GM18502 (cell line): ENCODE measurements around the gene SERPINF2.
"Not testable (repeated sequence)": the region's sequence is repeated elsewhere in the genome, so short reads cannot be mapped to it uniquely, and the experiment has no call there.

ENCODE experiments used
- ATAC-seq: cut with Tn5 transposase; IDR thresholded peaks from one replicate; pipeline ENCODE4 v1.9.1; 2021; ENCODE audit warnings: mild to moderate bottlenecking; ENCODE audit not compliant: unreplicated experiment, poor library complexity

Gene SERPINF2

DNA sequence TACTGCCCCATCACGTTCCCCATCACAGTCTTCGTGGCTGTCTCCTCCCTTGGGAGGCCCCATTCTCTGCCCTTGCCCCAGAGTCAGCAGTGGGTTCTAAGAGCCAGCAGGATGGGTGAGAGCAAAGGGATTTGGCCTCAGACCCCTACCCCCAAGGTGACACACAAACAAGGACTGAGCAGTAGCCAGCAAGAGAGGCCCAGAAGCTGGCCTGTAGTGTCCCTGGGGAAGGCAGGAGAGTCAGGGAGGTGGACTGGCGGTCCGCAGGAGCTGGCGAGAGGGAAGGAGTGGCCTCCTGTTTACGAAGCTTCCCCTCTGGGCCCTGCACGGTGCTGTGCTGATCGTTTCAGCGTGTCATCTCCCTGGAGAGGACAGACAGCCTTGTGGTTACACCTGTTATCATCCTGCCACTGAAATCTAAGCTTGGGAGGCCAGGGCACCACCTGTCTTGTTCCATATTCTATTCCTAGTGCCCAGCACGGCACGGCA lies 9.8 kb upstream of the SERPINF2 start:
- no peak for ATAC-seq

DNA sequence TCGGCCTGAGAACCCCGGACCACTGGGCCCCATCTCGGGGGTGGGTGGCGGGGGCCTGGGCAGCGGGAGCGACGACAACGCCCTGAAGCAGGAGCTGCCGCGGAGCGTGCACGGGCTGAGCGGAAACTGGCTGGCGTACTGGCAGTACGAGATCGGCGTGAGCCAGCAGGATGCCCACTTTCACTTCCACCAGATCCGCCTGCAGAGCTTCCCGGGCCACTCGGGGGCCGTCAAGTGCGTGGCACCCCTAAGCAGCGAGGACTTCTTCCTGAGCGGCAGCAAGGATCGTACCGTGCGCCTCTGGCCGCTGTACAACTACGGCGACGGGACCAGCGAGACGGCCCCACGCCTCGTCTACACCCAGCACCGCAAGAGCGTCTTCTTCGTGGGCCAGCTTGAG lies 8.9 kb upstream of the SERPINF2 start:
- no peak for ATAC-seq

GRCh38 chr17:1735418-1735817 lies 7.3 kb upstream of the SERPINF2 start:
- ATAC-seq: no peak

- no peak for ATAC-seq
These were observed 6.8 kb upstream of the SERPINF2 start for GRCh38 chr17:1735834-1736347.

DNA sequence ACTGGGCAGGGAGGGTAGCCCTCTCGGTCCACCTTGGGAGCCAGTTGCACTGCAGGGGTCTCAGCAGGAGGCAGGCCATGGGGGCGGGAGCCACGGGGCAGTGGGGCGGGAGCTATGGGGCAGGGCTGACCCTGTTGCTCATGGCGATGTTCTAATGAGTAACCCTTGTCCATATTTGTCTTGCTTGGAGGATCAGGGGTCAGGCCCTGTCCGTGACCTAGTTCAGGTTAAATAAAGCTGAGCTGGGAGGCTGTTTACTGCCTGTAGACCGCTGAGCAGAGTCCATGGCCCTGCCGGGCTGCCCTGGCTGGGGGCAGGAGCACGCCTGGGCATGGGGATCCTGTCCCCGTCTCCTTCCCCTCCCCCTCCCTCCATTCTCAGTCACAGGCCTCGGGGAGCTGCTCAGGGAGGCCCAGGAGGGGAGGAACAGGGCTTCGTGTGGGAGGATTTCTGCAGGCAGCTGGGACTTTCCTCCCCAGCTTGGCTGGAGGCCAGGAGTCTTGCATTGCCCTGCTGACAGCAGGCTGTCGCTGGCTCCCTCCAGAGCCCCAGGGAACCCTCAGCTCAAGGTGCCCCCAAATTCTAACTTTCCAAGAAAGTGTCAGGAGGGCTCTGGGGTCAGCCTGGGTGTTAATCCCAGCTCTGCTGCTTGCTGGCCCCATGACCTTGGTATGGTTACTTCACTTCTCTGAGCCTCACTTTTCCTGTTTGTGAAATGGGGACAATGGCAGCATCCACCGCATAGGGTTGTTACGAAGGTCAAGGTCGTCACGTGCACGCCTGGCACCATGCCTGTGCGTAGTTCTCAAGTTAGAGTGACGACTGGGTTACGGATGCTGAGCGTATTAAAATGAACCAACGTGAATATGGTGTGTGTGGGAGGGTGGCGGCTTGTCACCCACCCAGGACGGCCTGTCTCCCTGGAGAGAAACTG lies 6.1 kb upstream of the SERPINF2 start:
- ATAC-seq: no peak

DNA sequence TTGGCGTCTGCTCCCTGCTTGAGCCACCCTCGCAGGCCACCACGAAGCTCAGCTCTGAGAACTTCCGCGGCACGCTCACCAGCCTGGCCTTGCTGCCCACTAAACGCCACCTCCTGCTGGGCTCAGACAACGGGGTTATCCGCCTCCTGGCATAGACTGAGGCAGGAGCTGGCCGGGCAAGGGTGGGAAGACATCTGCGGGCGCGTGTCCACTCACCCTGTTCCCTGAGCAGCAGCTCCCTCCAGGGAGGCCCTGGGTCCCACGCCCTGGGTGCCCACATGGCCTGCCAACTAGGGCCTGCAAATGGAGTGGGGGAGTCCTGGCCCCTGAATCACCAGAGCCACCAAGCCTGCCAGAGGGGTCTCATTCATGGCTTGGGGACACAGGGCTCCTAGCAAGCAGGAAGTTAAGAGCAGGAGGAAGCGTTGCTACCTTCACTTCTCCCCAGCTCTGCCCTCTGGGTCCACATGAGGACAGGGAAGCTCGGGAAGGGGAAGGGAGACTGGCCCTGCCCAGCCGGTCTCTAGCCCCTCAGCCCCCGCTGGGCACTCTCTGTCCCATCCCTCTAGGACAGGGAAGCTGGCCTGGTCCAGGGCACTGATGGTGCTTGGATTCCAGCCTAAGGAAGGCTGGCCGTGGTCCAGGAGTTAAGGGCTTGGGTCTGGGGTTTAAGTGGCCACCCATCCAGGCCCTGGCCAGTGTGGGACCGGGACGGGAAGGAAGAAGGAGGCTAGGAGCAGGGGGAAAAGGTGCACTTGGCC lies 5.0 kb upstream of the SERPINF2 start:
- no peak for ATAC-seq

DNA sequence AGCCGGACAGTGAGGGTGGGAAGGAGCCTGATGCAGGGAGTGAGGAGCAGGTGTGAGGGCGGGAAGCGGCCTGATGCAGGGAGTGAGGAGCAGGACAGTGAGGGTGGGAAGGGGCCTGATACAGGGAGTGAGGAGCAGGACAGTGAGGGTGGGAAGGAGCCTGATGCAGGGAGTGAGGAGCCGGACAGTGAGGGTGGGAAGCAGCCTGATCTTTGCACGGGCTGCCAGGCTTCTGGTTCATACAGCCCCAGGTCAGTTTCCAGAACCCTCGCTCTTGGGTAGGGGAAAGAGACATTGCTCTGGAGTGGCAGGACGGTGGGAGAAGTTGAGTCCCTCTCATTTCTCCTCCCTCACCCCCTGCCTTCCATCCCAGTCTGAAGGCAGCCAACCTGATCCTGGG lies 772 bp upstream of the SERPINF2 start:
- not testable (repeated sequence) for ATAC-seq

DNA sequence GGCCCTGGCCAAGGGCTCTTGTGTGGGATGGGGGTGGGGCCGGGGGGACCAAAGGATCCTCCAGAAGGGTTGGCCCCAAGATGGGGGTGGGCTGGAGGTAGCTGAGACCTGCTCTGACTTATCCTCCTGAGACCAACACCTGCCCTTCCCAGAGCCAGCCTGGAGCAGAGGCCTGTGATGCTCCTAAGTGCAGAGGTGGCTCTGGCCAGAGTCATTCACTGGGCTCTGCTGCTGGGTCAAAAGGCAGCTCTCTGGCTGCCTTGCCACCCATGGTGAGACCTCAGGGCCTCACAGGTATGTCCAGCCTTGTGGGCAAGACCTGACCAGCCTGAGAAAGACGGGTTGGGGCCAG lies 393 bp downstream of the SERPINF2 start:
- ATAC-seq: no peak

DNA sequence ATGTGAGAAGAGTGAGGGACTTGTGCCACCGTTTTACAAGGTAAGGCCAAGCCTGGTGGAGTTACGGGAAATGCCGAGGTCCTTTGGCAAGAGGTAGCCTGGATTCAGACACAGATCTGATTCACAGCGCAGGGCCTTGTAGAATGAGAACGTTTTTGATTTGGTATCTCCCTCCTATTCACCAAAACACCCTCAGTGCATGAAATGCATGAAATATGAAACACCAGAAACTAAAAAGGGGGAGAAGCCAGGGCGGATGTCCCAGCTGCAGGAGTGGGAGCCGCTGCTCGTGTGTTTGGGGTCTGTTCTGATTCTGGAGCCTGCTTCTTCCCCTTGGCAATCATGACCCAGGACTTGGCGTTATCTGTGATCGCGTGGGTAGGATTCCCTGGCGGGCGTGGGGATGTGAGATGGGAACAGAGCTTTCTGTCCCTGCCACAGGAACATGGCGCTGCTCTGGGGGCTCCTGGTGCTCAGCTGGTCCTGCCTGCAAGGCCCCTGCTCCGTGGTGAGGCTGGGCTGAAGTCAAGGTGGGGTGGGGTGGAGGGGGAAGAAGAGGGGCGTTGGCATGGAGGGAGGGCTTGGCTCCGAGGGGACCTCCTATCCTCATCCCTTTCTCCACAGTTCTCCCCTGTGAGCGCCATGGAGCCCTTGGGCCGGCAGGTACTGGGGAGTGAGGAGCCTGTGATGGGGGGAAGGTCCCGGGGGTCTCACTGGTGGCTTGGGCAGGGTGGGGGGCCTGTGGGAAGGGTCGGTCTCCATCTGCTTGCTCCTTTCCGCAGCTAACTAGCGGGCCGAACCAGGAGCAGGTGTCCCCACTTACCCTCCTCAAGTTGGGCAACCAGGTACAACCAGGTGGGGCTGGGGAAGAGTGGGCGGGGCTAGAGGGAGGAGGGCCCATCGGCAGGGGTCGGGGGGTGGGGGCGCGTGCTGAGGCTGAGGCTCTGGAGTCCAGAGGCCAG lies 2.2 kb downstream of the SERPINF2 start:
- no peak for ATAC-seq

DNA sequence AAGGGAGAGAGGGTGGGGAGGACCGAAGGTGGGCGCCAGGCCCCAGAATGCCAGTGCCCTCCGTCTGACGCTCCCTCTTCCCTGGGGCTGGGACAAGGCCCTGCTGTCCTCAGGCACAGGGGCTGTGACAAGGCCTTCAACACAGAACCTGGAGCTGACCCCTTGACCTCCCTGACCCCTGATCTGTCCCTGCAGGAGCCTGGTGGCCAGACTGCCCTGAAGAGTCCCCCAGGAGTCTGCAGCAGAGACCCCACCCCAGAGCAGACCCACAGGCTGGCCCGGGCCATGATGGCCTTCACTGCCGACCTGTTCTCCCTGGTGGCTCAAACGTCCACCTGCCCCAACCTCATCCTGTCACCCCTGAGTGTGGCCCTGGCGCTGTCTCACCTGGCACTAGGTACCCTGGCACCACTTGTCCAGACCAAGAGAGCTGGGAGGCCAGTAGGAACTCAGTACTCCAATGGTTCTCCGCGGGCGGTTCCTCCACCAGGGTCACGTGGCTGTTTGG lies 2.9 kb downstream of the SERPINF2 start:
- no peak for ATAC-seq

GRCh38 chr17:1746975-1747543 lies 4.4 kb downstream of the SERPINF2 start:
- no peak for ATAC-seq

DNA sequence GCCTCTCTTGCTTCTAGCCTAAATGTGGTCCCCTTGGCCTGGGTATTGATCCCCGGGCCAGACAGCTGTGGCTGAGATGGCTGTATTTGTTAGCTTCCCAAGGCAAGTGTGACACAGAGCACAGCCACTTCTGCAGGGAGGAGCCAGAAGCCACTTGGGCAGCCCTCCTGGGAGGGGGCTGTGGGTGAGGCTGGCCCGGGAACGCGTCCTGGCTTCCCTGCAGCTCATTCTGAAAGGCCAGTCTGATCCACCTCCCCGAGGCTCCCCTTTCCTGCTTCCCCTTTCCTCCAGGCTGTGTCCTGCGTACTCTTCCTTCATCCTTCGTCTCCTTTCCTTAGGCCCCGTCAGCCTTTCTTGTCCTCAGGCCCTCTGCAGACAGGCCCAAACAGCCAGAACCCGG lies 8.0 kb downstream of the SERPINF2 start:
- no peak for ATAC-seq

- no peak for ATAC-seq
These were observed 10.0 kb downstream of the SERPINF2 start for GRCh38 chr17:1752425-1753262.

DNA sequence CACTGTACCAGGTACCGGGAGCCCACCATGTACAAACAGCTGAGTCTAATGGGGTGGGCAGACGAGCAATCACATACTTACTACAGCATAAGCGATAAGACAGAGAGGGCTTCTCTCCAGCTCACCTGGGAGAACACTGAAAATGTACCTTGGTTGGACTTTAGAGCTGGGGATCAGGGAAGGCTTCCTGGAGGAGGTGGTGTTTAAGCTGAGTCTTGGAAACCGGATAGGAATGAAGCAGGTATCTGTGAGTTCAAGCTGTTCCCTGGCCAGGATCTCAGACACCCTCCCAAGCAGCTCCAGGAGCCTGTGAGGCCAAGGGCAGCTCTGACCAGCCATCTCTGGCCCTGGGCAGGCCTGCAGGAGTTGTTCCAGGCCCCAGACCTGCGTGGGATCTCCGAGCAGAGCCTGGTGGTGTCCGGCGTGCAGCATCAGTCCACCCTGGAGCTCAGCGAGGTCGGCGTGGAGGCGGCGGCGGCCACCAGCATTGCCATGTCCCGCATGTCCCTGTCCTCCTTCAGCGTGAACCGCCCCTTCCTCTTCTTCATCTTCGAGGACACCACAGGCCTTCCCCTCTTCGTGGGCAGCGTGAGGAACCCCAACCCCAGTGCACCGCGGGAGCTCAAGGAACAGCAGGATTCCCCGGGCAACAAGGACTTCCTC lies 11.2 kb downstream of the SERPINF2 start:
- ATAC-seq: no peak

DNA sequence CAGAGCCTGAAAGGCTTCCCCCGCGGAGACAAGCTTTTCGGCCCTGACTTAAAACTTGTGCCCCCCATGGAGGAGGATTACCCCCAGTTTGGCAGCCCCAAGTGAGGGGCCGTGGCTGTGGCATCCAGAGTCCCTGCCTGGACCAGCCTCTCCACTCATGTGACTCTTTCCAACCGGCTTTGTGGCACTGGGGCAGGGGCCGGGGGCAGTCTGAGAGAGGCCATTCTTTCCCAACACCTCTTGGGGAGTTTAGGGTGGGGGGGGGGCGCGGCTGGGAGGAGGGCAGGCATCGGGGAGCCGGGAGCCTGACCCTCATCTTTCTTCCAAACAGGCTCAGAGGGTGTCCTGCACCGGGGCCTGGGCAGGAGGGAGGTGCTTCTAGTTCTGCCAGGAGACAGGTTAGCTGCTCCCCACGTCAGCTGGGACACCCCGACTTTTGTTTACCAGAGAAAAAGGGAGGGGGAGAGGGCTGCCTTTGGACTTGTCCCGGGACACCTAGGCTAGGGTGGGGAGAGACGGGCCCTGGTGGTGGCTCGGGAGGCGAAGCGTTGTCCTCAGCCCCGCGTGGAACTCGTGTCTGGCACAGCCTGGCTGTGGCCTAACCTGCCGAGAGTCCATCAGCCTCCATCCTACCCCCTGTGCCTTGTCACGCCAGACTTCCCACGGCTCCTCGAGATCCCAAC lies 11.9 kb downstream of the SERPINF2 start:
- ATAC-seq: no peak

DNA sequence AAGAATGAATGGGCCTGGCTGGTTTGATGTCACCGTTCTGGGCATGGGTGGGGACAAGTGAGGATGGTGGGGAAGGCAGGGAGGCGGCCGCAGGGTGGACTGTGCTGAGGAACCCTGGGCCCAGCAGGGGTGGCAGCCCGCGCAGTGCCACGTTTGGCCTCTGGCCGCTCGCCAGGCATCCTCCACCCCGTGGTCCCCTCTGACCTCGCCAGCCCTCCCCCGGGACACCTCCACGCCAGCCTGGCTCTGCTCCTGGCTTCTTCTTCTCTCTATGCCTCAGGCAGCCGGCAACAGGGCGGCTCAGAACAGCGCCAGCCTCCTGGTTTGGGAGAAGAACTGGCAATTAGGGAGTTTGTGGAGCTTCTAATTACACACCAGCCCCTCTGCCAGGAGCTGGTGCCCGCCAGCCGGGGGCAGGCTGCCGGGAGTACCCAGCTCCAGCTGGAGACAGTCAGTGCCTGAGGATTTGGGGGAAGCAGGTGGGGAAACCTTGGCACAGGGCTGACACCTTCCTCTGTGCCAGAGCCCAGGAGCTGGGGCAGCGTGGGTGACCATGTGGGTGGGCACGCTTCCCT lies 12.7 kb downstream of the SERPINF2 start:
- no peak for ATAC-seq

GRCh38 chr17:1755827-1756262 lies 13.2 kb downstream of the SERPINF2 start:
- ATAC-seq: no peak
